HG02970 (cell line): Measurements from ENCODE around the gene C2orf72.

Source experiments
- ATAC-seq: cut with Tn5 transposase; IDR thresholded peaks from one replicate; pipeline ENCODE4 v1.9.1; 2021; ENCODE audit warnings: mild to moderate bottlenecking, moderate library complexity, moderate number of reproducible peaks; ENCODE audit not compliant: unreplicated experiment, low FRiP score

Gene C2orf72

GRCh38 chr2:231039821-231040364 lies 2.6 kb downstream of the C2orf72 start:
- no peak for ATAC-seq

GRCh38 chr2:231041061-231041689 lies 3.9 kb downstream of the C2orf72 start:
- no peak for ATAC-seq

GRCh38 chr2:231043796-231044195 lies 6.5 kb downstream of the C2orf72 start:
- no peak for ATAC-seq

- ATAC-seq = no peak
These were observed 9.6 kb downstream of the C2orf72 start for GRCh38 chr2:231046916-231047273.

- ATAC-seq = no peak
These were observed 10.1 kb downstream of the C2orf72 start for GRCh38 chr2:231047274-231047922.

- ATAC-seq = no peak
These were observed 10.9 kb downstream of the C2orf72 start for GRCh38 chr2:231047923-231048915.

GRCh38 chr2:231049286-231050017 lies 12.1 kb downstream of the C2orf72 start:
- ATAC-seq = no peak

- ATAC-seq = no peak
These were observed 12.9 kb downstream of the C2orf72 start for GRCh38 chr2:231050018-231050901.

- no peak for ATAC-seq
These were observed 13.8 kb downstream of the C2orf72 start for GRCh38 chr2:231051116-231051515.

- ATAC-seq = peak; percentile 48
These were observed 15.4 kb downstream of the C2orf72 start for GRCh38 chr2:231052494-231053451.

- no peak for ATAC-seq
These were observed 16.5 kb downstream of the C2orf72 start for GRCh38 chr2:231053846-231054245.

GRCh38 chr2:231056453-231057416 lies 19.4 kb downstream of the C2orf72 start, which contains the start of gene PSMD1:
Gene PSMD1 (plus strand): TSS chr2:231056867. CDS start chr2:231057026, 159 bp downstream.
- ATAC-seq = peak; percentile 75

- no peak for ATAC-seq
These were observed 20.3 kb downstream of the C2orf72 start for GRCh38 chr2:231057590-231057989.

GRCh38 chr2:231058761-231059550 lies 21.6 kb downstream of the C2orf72 start:
- no peak for ATAC-seq

GRCh38 chr2:231059756-231060155 lies 22.4 kb downstream of the C2orf72 start:
- no peak for ATAC-seq

GRCh38 chr2:231062776-231063175 lies 25.5 kb downstream of the C2orf72 start:
- ATAC-seq = no peak
